Stimulated activated CD4-positive, alpha-beta T cell treated with anti-CD3 and anti-CD28 coated beads, Interleukin-4, amount 100 ng/mL, for 48 hours (primary cell): ENCODE data around the gene SH3BGRL2.
"Not testable (repeated sequence)": the region's sequence is repeated elsewhere in the genome, so short reads cannot be mapped to it uniquely, and the experiment has no call there.

Experiments used
- DNase-seq, 2 donors: peaks; one replicate each; pipeline ENCODE4 v3.0.0-alpha.2; 2020; ENCODE audit warnings: low read depth in 2 of 2

Gene SH3BGRL2

DNA sequence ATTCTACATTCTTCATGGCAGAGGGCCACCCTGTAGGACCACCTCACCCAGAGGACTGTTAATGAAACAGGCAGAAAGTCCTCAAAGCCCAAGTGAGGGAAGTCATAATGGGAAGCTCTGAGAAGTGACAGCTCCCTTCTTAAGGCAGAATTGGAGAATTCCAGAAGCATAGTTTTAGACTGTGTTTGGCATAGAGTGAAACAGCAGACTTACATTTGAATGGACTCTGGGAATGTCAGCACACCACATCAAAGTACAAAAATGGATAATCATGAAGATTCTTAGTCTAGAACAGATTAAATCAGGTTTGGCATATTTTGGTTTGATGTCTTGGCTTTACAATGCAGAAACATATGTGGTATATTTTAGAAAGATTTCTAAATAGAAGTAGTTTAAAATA is 17.9 kb downstream of the SH3BGRL2 start:
- DNase-seq = no peak

DNA sequence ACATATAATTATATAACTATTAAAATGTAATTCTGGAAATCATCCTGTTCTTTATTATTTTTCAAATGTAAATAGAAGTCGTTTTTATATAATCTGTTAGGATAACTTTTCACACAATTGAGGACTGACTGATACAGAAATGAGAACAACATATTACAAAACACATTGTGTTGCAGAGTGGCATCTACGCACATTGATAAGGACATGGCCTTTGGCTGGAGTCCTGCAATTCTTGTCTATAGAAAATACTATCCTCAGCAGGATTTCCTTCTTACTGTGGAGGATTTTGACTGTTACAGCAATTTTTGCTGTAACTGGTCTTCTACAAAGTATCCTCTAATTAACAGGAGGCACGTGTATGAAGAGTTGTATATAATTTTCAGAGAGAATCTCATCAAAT is 19.8 kb downstream of the SH3BGRL2 start:
- no peak for DNase-seq

DNA sequence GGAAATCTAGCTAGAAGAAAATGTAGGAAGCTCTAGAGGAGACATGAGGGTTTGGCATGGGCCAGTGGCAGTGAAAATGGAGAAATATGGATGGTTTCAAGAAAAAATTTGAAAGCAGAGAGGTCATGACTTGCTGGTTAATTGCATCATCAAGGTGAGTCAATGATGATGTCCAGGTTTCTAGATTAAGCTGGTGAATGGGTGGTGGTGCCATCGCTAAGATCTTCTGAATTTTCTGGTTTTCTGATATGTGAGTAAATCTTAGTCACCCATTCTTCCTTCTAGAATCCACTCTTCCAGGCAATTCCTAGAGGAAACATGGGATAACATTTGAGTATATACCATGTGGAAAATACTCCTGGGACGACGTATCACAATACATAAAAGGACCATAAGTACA is 25.0 kb downstream of the SH3BGRL2 start:
- no peak for DNase-seq

DNA sequence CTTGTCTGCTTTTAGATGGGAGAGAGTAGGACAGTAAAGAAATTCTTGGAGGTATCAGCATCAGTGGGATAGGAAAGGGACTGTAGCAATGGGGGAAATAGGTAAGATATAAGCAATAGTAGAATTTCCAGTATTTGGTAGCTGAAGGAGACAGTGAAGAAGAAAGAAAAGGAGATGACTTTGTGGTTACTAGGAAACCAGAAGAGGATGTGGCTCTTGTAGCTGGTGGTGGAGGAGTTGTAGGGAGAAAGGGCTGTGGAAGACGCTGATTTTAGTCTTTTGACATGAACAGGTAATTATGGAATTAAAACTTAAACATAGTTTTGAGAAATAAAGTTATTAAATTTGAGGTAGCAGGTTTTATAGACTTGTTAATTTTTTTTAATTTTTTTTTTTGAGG is 26.1 kb downstream of the SH3BGRL2 start:
- DNase-seq = no peak

DNA sequence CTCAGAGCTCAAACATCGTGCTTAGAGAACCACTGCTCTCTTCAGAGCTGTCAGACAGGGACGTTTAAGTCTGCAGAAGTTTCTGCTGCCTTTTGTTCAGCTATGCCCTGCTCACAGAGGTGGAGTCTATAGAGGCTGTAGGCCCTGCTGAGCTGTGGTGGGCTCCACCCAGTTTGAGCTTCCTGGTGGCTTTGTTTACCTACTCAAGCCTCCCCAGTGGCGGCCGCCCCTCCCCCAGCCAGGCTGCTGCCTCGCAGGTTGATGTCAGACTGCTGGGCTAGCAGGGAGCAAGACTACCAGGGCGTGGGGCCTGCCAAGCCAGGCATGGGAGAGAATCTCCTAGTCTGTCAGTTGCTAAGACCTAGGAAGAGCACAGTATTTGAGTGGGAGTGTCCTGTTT is 32.5 kb downstream of the SH3BGRL2 start:
- DNase-seq = not testable (repeated sequence)

DNA sequence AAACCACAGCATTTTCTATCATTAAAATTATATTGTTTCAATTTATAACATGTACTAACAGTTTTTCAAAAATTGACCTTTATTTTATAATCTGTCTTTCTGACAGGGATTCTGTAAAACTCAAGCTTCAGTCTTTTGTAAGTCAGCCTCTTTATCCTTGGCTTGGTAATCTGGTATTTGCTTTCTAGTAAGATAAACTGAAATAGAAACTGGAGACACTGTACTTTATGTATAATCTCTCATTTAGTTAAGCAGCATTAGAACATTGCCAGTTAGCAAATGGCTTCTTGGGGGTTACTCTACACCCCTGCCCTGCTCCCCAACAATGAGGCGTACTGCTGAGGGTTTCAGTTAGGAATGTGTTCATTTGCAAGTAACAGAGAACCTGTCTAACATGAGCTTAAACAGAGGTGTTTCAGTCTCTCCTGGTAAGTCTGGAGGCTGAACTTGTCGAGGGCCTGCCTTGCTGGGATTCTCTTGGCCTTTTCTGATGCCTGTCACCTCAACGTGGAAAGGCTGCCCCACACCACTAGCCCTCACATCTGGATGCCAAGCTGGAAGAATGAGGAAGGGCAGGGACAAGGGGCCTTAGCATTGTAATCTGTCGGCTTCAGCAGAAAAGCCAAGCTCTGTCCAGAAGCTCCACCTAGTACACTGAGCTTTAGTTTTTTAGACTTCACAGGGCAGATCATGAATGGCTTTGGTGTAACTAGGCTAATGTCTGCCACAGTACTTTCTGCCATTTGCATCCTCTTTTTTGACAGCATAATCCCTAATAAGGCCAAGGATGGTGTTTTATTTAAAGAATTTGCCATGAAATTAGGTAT is 34.8 kb downstream of the SH3BGRL2 start:
- DNase-seq = no peak

DNA sequence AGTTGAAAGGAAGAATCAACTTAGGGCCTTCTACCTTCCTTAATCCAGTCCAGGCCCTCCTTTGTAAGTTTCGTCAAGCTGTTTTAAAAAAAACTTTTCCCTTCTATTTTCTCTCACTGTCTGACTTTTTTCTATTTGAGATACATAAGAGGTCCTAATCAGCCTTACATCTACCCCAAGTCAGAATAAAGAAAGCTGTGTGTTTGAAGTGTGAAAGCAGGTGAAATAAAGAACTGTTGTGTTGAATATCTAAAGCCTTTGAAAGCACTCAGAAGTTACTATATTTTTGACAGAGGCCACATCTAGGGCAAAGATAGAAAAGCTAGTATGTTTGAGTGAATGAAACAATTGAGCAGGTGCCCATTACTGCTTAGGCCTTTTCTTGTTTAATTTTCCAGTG is 35.5 kb downstream of the SH3BGRL2 start:
- DNase-seq = no peak

DNA sequence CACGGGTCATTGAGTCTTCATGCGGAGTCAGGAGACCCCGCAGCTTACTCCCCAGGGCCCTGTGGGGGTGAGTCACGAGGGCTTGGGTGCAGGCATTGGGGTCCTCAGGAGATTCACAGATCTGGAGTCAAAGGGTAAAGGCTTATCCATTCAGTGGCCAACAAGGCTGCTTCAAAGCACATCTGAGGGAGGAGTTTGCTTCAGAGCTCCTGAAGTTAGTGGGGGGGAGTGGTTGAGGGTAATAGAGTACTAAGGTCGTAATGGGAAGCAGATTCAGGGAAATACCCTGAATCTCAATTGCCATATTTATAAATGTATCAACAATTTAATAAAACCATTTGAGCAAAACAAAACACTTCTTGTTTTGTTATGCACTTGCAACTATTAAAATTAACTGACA is 37.3 kb downstream of the SH3BGRL2 start:
- DNase-seq = no peak

DNA sequence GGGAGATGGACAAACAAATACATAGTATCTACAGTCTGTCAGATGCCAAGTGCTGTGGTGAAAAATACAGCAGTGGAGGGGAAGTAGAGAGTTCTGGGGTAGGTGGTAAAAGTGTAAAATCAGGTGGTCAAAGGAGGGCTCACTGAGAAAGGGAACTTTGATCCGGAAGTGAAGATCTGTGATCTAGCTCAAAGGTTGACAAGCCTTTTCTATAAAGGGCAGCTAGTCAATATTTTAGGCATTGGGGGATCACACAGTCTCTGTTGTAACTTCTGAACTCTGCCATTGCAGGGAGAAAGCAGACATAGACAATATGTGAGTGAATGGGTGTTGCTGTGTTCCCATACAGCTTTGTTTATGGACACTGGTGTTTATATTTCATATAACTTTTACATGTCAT is 38.6 kb downstream of the SH3BGRL2 start:
- DNase-seq = no peak

DNA sequence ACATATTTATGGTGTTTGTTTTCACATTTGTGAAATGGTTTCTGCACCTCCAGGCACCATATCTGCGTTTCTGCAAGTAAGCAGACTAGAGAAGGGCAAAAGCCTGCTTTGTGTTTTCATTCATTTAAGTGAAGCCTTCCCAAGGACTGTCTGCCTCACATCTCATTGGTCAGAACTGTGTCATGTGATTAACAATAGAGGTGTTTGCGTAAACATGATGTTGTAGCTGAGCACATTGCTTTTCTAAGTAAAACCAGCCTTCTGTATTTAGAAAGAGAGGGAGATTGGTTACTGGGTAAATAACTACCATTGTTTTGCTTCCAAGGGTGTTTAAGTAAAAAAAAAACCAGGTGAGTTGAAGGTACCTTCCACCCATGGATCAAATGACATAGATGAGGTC is 39.7 kb downstream of the SH3BGRL2 start:
- DNase-seq = no peak

DNA sequence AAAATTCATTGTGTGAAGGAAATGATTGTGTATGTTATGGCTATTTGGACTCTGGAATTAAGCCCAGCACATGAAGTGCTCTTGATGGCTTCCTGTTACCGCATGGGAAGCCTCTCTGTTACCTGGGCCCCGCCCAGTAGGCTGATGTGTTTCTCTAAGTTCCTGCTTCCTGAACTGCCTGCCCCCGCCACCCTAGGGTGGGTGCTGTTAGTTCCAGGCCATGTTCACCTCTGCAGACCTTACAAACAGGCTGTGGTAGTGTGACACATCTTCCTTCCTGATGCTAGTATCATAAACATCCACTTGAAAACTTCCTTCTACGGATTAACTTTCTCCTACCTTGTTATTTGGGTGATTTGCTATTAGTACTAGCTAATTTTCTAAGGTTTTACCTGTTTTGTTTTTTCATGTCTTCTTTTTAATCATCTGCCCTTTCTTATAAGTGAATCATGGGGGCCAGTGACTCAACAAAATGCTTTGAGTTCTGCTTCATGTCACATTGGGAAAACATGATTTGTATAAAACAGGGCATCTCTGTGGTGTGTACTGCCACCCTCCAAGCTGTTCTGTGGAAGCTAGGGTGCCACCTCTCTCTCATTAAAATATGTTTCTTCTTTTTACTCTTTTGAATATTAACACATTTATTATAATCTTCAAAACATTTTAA is 40.6 kb downstream of the SH3BGRL2 start:
- DNase-seq = peak in 1 of 2 donors; percentile 9

DNA sequence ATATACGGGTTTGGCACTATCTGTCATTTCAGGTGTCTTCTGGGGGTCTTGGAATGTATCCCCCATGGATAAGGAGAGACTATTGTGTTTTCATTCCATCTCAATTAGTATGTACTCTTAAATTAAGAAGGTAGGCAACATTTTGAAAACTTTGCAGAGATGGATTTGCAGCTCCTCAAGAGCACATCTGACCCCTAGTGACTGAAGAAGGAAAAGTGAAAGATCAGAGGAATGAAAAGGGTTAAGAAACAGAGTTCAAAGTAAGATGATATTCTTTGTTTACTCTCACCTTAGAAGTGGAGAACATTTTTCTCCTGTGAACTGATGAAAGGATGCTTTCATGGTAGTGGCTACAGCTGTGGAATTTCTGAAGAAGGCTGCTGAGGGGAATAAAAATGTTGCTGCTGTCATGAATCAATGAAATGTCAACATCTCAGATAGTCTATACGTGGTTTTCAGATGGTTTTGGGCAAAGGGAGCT is 41.5 kb downstream of the SH3BGRL2 start:
- DNase-seq = no peak

DNA sequence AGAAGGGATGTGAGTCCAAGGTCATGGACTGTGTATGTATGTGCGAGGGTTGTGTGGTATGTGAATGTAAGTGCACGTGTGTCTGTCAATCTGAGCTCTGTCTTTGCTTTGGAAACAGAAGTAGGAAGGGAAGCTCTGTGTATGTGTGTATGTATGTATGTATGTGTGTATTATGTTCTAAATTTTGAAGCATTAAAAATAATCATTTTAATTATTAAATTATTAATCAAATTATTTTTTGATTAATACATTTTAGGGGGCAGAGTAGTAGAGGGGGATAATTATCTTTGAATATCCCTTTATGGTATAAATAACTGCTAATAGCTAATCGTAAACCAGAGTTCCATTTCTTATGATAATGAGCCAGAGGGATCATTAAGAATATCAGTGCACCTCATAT is 42.8 kb downstream of the SH3BGRL2 start:
- no peak for DNase-seq

DNA sequence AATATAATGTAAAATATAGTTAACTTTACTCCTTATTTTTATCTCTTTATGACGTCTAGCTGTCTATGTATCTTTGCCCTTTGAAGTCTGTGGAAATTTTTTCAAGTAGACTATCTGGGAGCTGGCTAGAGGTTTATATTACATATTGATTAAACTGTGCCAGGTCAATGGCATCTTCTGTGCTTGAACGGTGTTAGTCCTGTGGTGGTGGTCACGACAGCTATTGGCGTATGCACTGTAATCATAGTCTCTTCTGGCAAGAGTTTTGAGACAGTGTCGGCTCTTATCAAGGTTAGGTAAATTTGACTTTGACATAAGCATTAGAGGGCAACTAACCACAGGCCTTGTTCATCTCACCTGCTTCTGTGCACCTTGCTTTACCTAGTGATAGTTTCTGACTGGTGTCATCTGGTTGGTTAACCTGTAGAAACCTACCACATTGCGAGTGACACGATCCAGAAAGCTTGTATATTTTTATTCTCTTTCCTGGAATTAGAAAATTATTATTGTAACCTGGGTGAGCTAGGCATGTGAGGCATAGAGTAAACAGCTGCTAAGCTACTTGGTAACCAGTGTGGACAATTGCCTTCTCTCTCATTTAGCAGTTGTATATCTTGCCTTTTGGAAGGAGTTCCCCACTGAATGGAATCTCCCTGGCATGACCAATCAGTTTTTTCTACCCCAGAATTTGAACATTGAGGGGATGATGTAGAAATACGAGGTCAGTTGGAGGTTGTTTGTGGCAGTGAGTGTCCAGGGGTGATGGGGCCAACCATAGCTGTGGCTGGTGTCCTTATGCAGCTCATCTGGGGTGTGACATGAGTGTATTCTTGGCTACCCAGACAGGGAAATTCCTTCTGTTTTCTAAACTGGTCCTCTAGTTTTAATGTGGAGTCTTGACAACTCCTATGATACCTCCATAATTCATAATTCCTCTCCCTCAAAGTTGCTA is 45.9 kb downstream of the SH3BGRL2 start:
- no peak for DNase-seq

DNA sequence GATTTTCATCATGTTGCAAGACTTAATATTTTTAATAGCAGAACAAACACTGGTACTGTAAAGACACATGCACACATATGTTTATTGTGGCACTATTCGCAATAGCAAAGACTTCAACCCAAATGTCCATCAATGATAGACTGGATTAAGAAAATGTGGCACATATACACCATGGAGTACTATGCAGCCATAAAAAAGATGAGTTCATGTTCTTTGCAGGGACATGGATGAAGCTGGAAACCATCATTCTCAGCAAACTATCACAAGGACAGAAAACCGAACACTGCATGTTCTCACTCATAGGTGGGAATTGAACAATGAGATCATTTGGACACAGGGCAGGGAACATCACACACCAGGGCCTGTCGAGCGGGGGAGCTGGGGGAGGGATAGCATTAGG is 51.6 kb downstream of the SH3BGRL2 start:
- DNase-seq = not testable (repeated sequence)

DNA sequence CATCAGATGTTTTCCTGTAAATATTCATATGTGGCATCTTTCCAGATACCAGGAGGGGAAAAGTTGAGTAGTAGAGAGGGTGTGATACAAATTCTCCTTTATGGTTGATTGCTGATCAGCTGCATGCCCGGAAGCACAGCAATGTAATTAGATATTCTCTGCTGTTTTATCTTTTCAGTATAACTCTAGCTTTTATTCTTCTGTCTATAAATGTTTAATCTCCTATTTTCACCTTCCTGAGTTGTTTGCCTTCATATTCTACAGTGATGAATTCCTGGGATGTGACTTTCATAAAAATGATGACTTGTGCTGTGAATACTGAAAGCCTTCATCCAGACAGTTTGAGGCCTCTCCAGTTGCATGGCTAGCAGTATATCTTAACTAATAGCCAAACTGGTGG is 53.7 kb downstream of the SH3BGRL2 start:
- DNase-seq = no peak

DNA sequence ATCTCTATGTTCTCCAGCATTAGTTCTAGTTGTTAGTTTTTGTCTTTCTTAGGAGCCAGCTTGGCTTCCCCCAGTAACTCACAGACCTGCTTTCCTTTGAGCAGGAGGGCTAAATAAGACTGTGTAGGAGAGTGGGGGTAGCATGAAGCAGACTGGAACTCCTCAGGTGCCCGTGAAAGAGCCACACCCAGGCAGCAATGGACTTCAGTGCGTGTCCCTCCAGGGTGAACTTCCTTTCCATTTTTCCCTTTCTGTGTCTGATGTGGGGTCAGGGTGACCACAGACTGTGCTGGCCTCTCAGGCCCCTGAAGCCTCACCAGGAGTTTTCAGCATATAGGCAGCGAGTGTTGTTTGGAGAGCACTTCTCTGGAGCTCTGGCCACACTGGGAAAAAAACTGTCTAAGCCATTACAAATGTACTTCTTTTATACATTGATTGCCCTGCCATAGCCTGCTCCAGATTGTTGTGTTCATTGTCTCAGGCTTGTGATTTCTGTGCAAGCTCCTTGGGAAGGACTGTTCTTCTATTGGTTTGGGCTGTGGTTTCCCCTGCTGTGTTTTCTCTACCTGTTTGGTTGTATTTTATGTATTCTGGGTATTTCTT is 55.7 kb downstream of the SH3BGRL2 start:
- DNase-seq = no peak

DNA sequence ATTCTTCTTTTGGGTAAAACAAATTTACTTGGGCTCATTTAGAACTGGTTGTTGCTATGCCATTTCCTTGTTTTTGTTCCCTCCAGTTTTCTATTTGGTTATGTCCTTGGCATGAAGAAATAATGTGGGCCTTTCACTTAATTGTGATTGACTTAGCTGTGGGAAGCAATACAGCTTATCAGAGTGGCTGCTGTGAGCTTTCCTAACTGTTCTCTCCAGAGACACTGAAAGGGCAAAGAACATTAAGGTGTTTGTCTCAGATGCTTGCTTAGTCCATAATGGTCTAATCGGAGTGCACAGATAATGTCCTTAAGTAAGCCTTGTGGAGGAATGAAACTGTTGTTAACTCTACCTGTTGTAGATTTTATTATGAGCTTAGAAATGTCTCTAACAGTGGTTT is 56.6 kb downstream of the SH3BGRL2 start:
- no peak for DNase-seq

DNA sequence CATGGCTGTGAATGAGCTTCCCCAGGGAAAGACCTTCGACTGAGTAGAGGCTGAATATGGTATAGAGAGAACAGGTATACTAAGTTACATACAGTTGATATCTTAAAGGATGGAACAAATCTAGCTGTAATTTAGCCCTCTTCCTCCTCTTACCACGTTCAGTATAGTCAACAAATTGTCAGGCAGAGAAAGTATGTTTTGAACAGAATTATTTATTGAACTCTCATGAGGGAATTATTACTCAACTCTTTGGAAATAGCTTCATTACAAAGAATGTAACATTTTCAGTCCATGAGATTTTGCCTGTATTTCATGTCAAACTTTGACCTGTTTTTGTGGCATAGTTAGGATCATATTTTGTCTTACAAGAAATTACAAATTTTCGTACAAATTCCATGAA is 63.0 kb downstream of the SH3BGRL2 start:
- DNase-seq = no peak

DNA sequence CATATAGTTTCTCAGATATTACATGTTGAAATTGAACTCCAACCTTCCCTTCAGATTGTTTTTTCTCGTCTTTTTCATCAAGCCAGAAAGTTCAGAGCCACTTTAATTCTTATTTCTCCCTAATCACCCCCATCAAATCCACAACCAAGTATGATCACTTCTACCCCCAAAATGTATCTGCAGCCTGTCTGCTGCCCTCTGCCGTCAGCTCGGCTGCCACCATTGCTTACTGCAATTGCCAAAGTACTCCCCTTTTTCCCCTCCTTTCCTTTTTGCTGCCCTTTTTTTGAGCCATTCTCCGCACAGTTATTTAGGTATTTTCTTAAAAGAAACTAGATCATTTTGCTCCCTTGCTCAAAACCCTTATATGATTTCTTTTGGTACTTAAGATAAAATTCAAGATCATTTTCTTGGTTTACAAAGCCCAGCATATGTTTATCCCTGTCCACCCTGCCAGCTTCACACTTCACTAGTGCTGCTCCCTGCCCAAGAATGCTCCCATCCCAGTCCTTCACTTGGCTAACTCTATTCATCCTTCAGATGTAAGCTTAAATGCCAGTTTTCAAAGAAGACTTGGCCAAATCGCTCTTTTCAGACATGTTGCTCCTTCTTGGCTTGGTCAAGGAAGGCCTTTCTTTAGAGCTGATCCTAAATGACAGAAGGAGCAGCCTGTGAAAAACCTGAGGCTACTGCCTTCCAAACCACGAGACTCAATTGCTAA is 63.7 kb downstream of the SH3BGRL2 start:
- DNase-seq = no peak

DNA sequence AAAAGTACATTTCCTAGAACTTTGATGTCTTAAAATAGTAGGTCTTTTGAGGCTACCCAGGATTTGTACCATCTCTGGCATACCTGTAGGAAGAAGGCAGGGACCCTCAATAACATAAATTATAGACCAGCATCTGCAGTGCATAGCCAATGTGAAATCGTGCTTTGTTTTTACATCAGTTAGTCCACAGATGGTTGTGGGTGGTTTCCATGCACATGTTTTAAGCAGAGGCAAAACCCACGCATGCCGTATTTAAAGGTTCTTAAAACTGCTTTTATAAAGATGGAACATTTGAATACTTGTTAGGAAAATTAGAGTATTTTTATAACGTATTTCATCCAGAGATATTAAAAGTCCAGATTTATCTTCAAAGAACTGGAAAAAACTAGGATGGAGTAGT is 66.3 kb downstream of the SH3BGRL2 start:
- no peak for DNase-seq
